ENCODE measurements around the gene BICC1.

- TF ChIP-seq EZH2phosphoT487 (IDR thresholded peaks at IDR 0.05; ENCODE audit: borderline replicate concordance, low read length) (no peak), CTCF (conservative IDR thresholded peaks at IDR 0.05; ENCODE audit: low read depth, low read length) (no peak), EZH2 (IDR thresholded peaks at IDR 0.05; ENCODE audit: low read length, unreplicated experiment) (no peak)
These were observed 62.8 kb downstream of the BICC1 start for GRCh38 chr10:58575491-58575890.

All from PC-3 (cell line).